ENCODE data around the gene RHOG.
"Not testable (repeated sequence)": the region's sequence is repeated elsewhere in the genome, so short reads cannot be mapped to it uniquely, and the experiment has no call there.

Gene RHOG

DNA sequence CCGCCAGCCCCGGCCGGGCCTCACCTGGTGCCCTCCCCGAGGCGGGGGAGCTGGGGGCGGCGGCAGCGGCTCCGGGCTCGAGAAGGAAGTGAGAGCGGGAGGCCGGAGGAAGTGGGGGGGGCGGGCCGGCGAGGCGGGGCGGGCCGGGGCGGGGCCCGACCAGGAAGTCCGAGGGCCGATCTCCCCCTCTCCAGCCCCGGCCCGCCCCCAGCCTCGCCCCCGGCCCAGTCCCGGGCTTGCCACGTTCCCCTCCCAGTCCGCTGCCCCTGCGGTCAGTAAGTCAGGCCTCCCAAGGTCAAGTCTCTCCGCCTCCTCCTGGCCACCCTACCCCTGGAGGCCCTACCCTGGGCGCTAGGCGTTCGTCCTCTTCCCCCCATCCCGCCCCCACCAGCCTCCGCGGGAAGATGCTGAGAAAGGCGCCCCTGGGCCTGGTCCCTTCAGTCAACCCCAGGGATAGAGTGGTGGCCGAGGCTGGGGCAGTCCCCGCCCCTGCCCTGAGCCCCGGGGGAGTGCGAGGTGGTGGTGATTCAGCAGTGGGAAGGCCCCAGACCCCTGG is at the start of gene RHOG:
Gene RHOG, minus strand, starts transcription at position 90 of the 556 bp plus-strand sequence. CDS start 12,821 bp downstream, outside the sequence.
- no peak for DNase-seq

DNA sequence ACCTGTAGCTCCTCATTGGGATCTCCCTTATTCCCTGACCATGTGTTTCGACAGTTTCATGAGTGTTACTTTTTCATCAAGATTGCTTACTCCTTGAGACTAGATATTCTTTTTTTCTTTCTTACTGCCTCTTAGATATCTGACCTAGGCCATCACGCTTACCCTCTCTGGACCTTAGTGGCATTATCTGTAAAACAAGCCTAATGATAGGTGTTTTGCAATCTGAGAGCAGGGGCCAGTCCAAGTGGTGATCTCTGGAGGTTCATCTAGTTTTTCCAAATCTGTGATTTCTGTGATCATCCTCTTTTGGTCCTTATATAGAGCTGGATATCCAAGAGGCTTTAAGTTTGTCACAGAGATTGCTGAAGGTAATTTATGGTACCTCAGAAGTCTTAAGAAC is 49.3 kb upstream of the RHOG start:
- DNase-seq: no peak

DNA sequence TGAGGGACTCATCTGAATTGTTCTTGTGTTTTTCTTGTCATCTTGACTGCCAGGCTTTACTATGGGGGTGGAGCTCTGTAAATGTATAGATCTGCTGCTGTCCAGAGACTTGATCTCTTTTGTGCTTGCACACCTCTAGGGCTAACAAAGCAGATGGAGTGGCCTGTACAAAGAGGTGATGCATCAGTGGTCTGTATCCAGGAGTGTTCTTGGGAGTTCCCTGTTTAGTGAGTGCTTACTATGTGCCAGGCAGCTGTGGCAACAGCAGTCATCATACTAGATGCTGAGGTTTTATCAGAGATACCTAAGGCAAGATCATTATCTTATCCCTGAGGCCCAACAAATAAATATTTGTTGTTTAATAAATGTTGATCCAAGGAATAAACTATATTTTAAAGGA is 48.1 kb upstream of the RHOG start:
- DNase-seq: no peak

GRCh38 chr11:3886985-3887384 is 46.2 kb upstream of the RHOG start:
- no peak for DNase-seq

GRCh38 chr11:3885855-3886254 is 45.1 kb upstream of the RHOG start:
- DNase-seq: no peak

DNA sequence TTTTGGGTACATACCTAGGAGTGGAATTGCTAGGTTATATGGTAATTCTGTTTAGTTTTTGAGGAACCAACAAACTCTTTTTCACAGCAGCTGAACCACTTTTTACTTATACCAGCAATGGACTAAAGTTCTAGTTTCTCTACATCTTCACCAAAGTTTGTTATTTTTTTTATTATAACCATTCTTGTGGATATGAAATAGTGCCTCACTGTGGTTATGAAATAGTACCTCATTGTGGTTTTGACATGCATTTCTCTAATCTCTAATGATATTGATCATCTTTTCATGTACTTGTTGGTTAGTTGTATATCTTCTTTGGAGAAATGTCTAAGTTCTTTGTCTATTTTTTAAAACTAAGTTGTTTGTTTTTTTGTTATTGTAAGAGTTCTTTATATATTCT is 41.9 kb upstream of the RHOG start:
- DNase-seq: no peak

DNA sequence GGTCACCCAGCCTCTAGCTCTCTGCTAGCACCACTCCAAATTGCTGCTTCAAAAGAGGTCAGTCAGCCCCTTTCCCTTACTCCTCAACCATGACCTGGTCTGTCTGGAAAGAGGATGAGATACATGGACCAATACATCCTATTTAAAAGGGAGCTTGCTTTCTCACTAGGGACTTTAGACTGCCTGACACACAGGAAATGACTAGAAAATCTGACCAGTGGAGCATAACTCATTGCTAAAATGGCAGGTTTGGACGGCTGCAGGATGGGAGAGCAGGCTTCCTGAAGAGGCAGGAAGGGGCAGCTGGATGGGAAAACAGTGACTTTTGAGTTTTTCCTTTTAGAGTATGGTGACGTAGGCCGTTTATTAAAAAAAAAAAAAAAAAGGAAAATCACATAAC is 40.0 kb upstream of the RHOG start:
- DNase-seq: no peak

DNA sequence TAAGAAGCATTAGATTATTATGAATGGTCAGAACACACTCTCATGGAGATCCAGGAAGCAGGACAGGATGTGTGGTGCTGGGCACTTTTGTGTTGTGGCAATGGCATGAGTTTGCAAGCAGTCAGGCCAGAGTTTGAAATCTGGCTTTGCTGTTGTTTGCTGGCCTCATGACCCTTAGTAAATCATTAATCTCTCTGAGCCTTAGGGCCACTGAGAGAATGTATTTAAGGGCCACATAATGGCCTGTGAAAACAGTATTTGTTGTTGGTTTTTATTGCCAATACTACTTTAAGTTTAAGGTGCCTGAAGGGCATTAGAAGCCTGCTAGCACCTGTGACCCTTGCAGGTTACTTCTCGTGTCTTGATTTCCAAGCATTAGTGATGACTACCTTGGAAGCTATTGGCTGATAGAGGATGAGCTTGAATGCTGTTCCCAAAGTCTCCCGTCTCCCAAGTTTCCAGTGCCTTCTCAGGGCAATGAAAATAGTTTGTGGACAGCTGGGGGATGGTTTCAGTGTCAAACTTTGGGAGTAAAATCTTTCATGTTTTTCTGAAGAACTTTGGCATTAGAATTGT is 39.3 kb upstream of the RHOG start:
- DNase-seq: no peak

GRCh38 chr11:3879216-3879966 is 38.6 kb upstream of the RHOG start:
- DNase-seq: no peak

DNA sequence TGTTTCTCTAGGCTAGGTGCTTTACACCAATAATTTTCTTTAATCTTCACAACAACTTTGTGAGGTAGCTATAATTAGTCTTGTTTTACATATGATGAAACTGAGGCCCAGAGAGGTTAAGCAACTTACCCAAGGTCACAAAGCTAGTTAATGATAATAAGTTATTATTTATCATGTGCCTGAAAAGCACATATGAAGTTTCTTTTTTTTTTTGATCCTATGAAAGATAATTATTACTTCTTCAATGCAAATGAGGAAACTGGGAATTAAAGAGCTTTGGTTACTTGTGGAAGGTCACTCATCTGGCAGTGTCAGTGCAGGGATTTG is 37.5 kb upstream of the RHOG start:
- DNase-seq: no peak

DNA sequence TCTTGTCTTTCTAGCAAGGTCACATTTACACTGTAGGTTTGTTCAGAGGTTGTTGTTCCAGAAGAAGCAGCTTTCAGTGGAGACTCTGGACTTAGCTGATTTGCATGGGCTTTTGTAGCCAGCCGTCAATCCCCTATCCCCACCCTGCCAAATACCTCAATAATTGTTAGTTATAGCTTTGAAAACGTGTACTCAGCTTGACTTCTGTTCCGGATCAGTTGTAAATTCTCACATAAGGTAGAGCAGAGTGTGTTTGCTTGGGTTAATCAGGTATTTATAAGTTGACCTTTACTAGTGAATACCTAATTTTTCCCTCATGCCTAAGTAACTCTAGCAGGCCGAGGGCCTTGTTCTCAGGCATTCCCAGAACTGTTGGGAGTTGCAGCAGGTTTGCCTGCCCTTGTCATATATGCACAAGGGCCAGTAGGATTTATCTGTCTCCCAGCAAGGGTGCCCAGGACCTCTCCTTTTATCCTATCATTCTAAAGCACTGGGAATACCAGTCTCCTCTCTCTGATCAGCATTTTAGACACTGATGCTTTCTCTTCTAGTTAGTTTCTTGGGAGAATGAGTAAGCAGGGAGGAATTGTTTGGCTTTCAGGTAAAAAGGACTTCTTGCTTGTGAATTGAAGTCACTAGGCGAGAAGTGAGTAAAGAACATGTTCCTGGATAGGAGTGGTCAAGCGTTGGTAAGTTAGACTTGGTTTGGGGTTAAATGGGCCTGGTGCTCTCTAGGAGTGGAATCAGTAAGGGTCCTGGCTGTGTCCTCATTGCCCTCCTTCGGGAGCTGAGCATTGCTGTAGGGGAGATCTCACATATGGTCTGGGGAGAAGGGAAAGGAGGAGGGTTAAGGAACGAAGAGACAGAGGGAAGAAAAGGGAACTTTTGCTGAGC is 36.9 kb upstream of the RHOG start:
- DNase-seq: no peak

- DNase-seq: no peak
Measured at GRCh38 chr11:3876613-3877012, 35.9 kb upstream of the RHOG start.

DNA sequence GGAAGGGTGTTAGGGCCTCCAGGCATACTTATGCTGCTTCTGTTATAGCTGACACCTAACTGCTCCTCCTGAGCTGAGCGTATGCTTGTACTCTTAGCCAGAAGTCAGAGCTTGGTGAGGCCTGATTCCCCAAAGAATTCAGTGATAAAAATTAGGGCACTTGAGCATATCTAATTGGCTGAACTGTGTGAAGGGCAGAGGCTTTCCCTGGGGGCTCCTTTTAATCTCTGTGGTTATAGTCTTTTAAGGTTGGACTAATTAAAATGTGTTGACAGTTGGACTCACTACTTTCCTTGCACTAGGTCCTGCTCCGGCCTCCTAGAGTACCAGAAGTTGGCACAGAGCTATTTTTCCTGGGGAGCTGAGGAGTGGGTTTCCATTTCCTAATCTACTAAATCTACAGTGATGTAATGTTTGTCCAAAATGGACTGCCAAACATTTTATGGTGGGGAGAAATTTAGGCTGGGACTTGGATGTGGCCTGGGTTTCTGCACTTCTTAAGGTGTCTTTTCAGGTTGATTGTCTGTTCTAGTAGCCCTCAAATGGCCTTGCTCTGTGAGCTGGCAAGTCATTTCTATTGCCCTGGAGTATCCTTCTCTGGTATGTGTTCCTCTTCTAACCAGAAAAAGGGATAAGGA is 33.1 kb upstream of the RHOG start:
- no peak for DNase-seq

DNA sequence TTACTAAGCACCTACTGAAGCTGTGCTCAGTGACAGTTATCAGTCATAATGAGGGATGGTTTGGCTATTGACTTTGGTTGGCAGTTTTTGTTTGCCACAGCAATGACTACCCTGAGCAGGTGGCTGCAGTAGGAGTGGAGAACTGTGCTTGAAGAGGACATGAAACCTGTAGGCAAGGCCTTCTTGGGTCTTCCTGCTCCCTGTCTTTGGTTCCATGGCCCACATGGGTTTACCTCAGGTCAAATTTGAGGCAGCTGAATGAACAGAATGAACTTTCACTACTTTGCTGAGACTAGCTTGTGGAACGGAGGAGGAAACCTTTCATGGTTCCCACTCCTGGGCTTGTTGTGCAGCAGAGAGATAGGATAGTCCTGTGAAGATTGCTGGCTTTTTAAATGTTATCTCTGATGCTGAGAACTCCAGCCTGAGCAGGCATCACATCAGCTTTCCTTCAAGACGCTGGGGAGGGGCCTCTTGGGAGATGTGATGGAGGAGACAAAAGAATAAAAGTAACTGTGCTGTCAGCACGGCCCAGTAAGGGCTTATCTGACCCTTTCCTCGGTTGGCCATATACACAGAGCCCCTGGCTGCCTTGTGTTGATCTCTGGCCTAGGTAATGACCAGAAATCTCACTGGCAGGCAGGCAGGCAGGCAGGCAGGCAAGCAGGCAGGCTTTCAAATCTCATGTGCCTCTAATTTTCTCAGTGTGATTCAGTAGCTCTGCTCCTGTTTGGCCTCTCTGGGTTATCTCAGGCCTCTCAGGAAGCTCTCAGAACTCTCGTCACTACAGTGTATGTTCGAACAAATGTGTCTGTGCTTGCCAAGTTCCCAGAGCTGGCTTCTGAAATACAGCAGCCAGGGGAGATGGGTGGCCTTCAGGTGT is 26.7 kb upstream of the RHOG start:
- DNase-seq: no peak

- no peak for DNase-seq
Measured at GRCh38 chr11:3866836-3867208, 26.1 kb upstream of the RHOG start.

- no peak for DNase-seq
Measured at GRCh38 chr11:3866206-3866605, 25.4 kb upstream of the RHOG start.

DNA sequence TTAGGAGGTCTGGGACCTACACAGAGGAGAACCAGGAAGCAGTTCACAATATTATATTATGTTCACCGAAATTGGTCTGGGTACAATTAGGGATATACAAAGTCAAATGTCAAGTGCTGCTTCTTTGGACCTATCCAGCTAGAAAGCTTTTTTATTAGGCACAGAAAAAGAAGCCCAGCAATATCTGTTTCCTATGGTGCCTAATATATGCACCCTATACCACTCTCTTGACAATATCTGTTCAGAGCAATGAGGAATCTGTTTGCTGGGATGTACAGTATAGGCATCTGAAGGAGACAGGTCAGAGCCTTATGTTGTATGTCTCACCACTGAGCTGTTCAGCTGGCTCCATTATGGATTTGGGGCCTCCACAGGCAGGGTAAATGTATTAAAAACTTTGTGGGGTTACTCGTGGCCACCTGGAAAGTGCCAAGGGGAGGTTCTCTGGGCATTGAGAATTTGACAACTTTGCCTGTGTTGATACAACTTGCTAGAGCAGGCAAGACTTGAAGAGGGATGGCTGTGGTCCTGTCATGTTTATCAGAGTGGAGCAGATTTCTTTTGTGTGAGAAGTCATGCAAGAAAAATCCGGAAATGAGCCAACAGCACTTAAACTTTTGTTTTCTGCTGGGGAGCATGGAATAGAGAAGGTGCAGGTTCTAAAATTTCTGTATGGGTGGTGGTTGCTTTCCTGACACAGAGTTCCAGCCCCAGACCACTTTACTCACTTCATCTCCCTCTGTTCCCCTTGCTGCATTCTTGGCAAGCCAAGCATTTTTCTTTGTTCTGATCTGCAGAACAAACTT is 24.8 kb upstream of the RHOG start:
- DNase-seq: no peak

GRCh38 chr11:3861683-3862082 is 20.9 kb upstream of the RHOG start:
- no peak for DNase-seq

GRCh38 chr11:3860898-3861393 is 20.2 kb upstream of the RHOG start:
- not testable (repeated sequence) for DNase-seq

GRCh38 chr11:3860375-3860774 is 19.6 kb upstream of the RHOG start:
- no peak for DNase-seq

DNA sequence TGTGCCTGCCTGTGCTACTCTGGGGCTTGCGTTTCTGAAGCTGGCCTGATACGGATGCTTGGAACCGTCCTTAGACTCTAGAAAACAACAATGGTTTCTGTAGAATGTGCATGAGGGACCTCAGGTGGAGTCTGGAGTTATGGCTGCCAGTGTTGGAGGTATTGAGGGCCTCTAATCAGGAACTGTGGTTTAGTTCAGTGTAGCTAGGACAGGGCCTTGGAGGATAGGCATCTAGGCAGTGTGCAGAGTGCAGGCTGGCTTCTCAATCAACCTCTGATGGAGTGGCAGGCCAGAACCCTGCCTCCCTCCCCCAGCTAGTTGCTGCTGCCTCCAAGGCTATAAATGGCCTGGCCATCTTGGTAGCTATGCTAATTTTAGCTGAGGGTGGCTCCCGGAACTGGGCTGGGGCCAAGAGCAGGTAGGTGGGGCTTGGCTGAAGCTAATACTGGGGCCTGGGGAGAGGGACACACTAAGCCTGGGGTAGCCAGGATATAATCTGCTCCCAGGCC is 18.7 kb upstream of the RHOG start:
- no peak for DNase-seq

Measured in NCI-H1417 treated with DMSO at 0.1 percent for 48 hours (cell line).